ENCODE results near the gene ANKRD44. TPM values are rescaled to one million over a fixed set of nuclear protein-coding genes. Genes with fewer than 3 reads are reported as not detected.

ANKRD44 gene
- total and polyA plus RNA-seq, 2 of the 8 experiments (the other 6 are each of a cell fraction or from before 2014, with no cell fraction given), result 1.2 to 1.3 TPM

GRCh38 chr2:197013098-197013497 is 297.5 kb downstream of the ANKRD44 start:
- no peak overlapping the region for H3K14ac ChIP-seq (ENCODE audit: insufficient read length)
- no peak overlapping the region for H2BK120ac ChIP-seq (replicated peaks; ENCODE audit: low read depth, low read length)
- H3K4ac ChIP-seq (replicated peaks; ENCODE audit: insufficient read length, low read depth, low read length), result no peak overlapping the region
- H2BK12ac ChIP-seq (ENCODE audit: low read depth, low read length), result no peak overlapping the region
- no peak overlapping the region for H3K56ac ChIP-seq (replicated peaks; ENCODE audit: insufficient read length, low read depth, low read length)
- H2BK20ac ChIP-seq (ENCODE audit: low read length), result no peak overlapping the region
- no peaks in the 10 kb centered on the region; a peak in 2 of 7 replicates for H3K4me1 ChIP-seq (replicated peaks in 1 of 4; ENCODE audit: control insufficient read depth in 3 of 4, insufficient read depth in 4 of 4, low read length in 3 of 4)
- no peaks in the 10 kb centered on the region for H4K20me1 ChIP-seq (replicated peaks in 1 of 2; ENCODE audit: control insufficient read depth in 1 of 2, insufficient read depth in 2 of 2, low read length in 2 of 2)
- no peak overlapping the region for H3K4me2 ChIP-seq (ENCODE audit: insufficient read depth in 1 of 2, low read depth in 2 of 2, low read length in 2 of 2)
- no peak overlapping the region for H3K9ac ChIP-seq (replicated peaks in 1 of 4; ENCODE audit: extremely low read depth in 1 of 4, low read depth in 3 of 4, low read length in 3 of 4)
- no peak overlapping the region for H4K91ac ChIP-seq (replicated peaks; ENCODE audit: insufficient read length, low read length)
- no peak overlapping the region for H2AFZ ChIP-seq (ENCODE audit: low read length)
- ChIA-PET CTCF (ENCODE audit: partially characterized antibody) (interaction anchor here (0.9 to 5.9 kb wide), 5 partner anchors 11 to 296 kb away, joined by 3 to 41 read pairs (median 4); no protein-coding TSS in a partner anchor), POLR2A (ENCODE audit: partially characterized antibody) (no interaction called here)
- H3K18ac ChIP-seq (ENCODE audit: extremely low read depth, low read length), result no peak overlapping the region
- H3K23ac ChIP-seq (ENCODE audit: insufficient read length), result no peak overlapping the region
- no peak overlapping the region for H3K4me3 ChIP-seq (ENCODE audit: extremely low read depth in 1 of 4, insufficient read depth in 2 of 4, low read depth in 3 of 4, low read length in 4 of 4)
- H2BK15ac ChIP-seq (ENCODE audit: low read length), result no peak overlapping the region
- no peaks in the 10 kb centered on the region for H3K27me3 ChIP-seq (replicated peaks in 1 of 4; ENCODE audit: control insufficient read depth in 3 of 4, extremely low read depth in 1 of 4, insufficient read depth in 3 of 4, low read length in 3 of 4)
- WGBS, 2 experiments (ENCODE audit: extremely low coverage in 1 of 2, insufficient coverage in 1 of 2, insufficient read length in 1 of 2, insufficient replicate concordance in 2 of 2, low coverage in 1 of 2, low lambda C conversion rate in 2 of 2, missing lambda C conversion rate in 1 of 2), result 90% methylated on average over 2 of the region's 2 CpGs; no CpG with 5 or more reads in 1 of the 2 experiments
- no peak overlapping the region for H2BK5ac ChIP-seq (ENCODE audit: low read depth, low read length)
- TF ChIP-seq GTF2F1 (IDR thresholded peaks at IDR 0.05; ENCODE audit: borderline replicate concordance, low read depth, low read length), result no peak
- TF ChIP-seq SP1 (IDR thresholded peaks at IDR 0.05; ENCODE audit: low read depth, low read length), result no peak
- no peak for TF ChIP-seq CTCF (IDR thresholded peaks at IDR 0.05; ENCODE audit: control extremely low read depth in 1 of 3, insufficient read depth in 1 of 3, low read depth in 1 of 3, low read length in 3 of 3)
- TF ChIP-seq BACH1 (IDR thresholded peaks at IDR 0.05; ENCODE audit: low read length), result no peak
- TF ChIP-seq SP4 (IDR thresholded peaks at IDR 0.05; ENCODE audit: low read length), result no peak
- no peak for TF ChIP-seq CEBPB (IDR thresholded peaks at IDR 0.05; ENCODE audit: low read depth, low read length)
- no peak for TF ChIP-seq CHD1 (IDR thresholded peaks at IDR 0.05; ENCODE audit: low read depth, low read length)
- TF ChIP-seq EGR1 (IDR thresholded peaks at IDR 0.05; ENCODE audit: borderline replicate concordance, low read depth, low read length), result no peak
- no peak for TF ChIP-seq SIX5 (IDR thresholded peaks at IDR 0.05; ENCODE audit: low read depth, low read length)
- no peaks in the 10 kb centered on the region for H3K9me3 ChIP-seq (ENCODE audit: insufficient read depth in 2 of 2, low read depth in 1 of 2, low read length in 1 of 2)
- H3K36me3 ChIP-seq (ENCODE audit: control insufficient read depth in 2 of 4, insufficient read depth in 4 of 4, low read length in 3 of 4), result no peaks in the 10 kb centered on the region
- H3K79me2 ChIP-seq (ENCODE audit: control insufficient read depth in 1 of 2, insufficient read depth in 2 of 2, low read length in 2 of 2), result no peaks in the 10 kb centered on the region
- H3K23me2 ChIP-seq (ENCODE audit: low read depth, low read length), result 0 out of 2 replicates have a peak, but pooled peaks cover 3% of the 10 kb centered on the region
- no peak overlapping the region for H2AK5ac ChIP-seq (ENCODE audit: low read depth, low read length)
- DNase-seq (ENCODE audit: low read depth in 1 of 2, low spot score in 2 of 2), result no peak
- no peak for FAIRE-seq
- no peak overlapping the region for H4K8ac ChIP-seq (ENCODE audit: extremely low read depth, insufficient read depth, low read length)
- H3K79me1 ChIP-seq (ENCODE audit: low read depth, low read length), result no peaks in the 10 kb centered on the region
- H3K27ac ChIP-seq (ENCODE audit: low read depth, low read length), result no peak overlapping the region
- no peak overlapping the region for H4K5ac ChIP-seq (ENCODE audit: insufficient read length, low read depth, low read length)

All from H1 (cell line).